T follicular helper cell (primary cell): ENCODE results near the gene ALKBH3.

Source experiments
- DNase-seq: peaks from one replicate; pipeline ENCODE4 v3.0.0-alpha.2; 2020; ENCODE audit warnings: low read depth

ALKBH3 gene

GRCh38 chr11:43922744-43923405 lies 42.2 kb downstream of the ALKBH3 start:
- DNase-seq = no peak

- DNase-seq = no peak
These were observed 42.9 kb downstream of the ALKBH3 start for GRCh38 chr11:43923406-43924111.

DNA sequence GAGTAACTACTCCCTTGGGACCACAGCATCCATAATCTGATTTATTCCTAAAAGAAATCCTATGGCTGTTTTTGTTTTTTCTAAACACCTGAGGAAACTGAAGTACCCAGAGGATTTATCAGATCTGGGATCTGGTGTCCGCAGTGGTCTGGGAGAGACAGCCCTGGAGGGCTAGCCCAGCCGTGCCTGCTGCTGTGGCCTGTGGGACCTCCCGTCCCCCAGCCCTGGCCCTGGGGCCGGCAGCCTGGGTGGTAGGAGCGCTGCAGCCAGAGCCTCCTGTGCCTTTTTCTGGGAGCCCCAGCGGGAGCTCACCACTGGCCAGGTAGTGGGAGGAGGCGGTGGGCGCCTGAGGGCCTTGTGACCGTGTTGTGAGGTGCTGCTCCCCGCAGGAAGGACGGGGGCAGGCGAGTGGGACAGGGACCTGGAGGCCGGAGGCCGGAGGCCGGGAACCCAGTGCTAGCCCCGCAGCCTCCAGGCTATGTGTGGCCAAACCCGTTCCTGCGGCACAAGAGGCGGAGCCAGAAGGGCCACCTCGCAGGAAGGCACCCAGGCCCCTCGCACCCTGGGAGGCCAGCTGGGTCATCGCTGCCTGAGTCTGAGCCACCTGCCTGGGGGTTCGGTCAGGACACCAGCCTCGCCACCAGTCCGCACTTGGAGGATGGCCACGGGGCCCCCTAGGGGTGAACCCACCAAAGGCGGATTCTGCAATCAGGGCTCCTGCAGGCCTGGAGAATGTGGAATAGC lies 43.7 kb downstream of the ALKBH3 start:
- no peak for DNase-seq

DNA sequence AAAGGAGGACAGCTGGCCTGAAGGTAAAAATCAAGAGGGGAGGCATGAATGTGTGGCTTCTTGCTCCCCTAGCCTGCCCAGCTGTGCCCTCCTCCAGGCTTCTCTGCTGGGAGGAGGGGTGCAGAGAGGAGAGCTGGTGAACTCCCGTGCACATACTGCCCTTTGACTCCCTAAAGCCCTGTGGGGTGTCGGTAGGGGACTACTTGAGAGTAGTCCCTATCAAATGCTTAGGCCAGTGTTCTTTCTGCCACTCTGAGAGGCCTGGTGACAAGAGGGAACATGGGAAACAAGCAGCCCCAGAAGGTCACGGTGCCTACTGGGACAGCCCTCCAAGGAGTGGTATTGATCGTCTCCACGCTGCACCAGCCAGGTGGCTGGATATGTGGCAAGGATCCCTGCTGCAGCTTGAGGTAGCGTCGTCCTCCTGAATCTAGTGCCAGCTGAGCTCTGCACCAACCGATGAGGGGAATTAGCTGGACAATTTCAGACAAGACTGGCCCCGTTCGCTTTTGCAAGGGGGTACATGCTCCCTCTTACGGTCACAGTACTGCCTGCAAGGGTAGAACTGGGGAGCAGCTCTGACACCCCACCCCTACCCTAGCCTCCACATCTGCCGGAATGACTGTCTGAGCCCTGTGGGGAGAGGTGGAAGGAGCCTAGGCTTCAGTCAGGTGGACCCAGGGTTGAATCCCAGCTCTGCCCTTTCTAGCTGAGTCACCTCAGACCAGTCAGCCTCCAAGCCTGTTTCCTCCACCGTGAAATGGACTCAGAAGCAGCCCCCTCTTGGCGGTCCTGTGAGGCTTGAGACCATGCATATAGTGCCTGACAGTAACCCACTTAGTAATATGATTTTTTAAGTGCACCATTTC lies 44.7 kb downstream of the ALKBH3 start:
- DNase-seq = no peak

DNA sequence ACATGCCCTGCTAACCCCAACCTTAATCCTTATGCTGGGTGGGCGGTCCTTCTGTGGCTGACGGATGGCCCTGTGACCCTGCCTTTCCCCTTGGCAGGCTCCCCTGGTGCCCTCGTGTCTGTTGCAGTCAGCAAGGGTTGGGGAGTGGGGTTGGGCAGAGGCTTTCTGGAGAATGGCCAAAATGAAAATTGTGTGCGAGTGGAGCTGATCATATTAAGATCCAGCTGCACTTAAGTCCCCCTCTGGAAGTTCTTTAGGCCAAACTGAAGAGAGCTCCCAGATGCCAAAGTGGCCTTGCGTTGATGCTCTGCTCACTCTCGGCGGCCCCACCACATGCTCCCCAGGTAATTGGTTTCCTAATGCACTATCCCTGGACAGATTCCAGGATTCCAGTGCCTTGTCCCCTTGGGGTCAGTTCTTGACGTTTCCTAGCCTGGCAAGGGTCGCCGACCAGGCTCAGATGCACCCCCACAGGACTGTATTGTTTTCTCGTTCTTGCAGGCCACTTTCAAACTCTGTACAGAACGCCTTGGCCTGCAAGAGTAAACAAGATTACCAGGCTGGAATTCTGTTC lies 45.4 kb downstream of the ALKBH3 start:
- no peak for DNase-seq

GRCh38 chr11:43927070-43927469 lies 46.4 kb downstream of the ALKBH3 start:
- no peak for DNase-seq

DNA sequence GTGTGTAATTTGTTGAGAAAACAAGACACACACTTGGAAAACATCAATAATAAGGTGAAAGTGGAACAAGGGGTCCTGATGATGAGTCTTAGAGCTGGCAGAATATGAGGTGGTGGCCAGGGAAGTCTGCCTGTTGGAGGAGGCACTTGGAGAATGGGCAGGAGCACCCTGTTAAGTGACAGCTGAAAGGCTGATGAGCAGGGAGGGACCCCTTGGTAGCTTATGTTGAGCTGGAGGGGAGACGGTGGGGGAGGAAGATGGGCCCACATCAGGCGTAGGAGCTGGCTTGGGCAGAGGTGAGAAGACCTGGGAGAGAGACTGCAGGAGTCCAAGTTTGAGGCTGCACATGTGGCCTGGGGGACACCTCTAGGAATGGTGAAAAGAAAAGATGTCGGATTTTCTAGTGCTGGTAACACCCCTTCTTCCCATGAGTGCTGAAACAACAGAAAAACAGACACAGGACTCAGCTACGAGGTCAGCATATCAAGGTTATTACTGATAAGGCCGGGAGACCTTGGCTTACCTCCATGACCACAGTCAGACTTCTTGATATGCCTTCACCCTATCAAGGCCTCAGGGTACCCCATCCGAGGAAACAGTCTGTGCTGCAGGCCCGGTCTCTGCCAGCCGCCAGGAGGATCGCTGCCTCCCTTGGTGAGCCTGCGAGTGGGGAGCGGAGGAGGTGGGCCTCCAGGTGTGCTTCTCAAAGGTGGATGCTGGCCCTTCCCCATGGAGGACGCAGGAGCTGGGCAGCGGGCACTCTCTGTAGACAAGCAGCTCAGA lies 47.5 kb downstream of the ALKBH3 start:
- DNase-seq = no peak

DNA sequence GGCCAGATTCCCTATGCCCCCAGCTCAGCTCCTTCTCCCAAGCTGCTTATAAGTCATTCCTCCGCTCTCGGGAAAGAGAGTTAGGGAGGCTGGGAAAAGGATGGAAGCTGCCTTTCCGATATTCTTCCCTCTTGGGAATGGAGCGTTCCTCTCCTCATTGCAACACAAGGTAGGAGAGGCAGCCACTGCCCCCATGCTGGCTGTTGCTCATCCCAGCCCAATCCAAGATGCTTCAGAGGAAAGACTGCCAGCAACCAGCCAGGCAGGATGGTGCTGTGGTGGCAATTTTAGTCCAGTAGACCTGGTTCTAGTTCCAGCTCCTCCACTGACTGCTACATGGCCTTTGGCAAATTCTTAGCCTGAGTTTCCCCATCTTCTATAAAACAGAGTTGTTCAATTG lies 48.1 kb downstream of the ALKBH3 start:
- DNase-seq = no peak

DNA sequence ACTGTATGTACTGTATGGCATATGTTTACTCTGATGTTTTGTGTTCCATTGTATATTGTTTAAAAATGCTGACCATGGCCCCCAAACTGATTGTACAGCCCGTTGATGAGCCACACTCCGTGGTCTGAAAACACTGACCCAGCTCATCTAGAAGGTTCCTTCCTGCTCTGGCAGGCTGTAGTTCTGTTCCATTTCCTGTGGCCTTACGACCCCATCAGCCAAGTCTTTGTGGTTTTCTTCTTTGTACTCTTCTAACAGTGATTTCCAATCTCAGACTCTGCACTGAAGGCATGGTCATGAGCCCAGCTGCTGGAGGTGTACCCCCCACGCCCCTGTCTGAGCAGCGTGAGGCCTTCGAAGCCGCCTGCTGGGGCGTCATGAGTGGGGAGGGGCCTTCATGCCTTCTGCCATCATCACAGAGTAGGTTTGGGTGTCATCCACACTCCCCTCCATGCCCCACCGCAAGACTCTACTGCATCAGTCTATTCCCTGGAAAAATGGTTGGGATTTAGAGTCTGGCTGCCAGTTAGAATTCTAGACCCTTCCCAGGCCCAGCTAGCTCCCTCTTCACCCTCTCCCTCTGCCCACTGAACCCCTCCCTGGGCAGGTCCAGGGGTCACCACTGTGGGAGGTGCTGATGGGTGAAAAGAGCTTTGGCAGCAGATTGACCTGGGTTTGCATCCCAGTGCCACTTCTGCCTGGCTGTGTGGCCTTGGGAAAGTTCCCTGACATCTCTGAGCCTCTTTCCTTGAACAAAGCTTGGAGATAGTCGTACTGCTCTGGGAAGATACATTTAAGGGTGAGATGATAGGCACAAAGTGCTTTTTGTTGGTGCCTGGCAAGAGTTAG lies 50.5 kb downstream of the ALKBH3 start:
- no peak for DNase-seq

GRCh38 chr11:43931717-43932039 lies 51.0 kb downstream of the ALKBH3 start:
- DNase-seq = no peak

GRCh38 chr11:43933226-43933607 lies 52.6 kb downstream of the ALKBH3 start:
- no peak for DNase-seq

DNA sequence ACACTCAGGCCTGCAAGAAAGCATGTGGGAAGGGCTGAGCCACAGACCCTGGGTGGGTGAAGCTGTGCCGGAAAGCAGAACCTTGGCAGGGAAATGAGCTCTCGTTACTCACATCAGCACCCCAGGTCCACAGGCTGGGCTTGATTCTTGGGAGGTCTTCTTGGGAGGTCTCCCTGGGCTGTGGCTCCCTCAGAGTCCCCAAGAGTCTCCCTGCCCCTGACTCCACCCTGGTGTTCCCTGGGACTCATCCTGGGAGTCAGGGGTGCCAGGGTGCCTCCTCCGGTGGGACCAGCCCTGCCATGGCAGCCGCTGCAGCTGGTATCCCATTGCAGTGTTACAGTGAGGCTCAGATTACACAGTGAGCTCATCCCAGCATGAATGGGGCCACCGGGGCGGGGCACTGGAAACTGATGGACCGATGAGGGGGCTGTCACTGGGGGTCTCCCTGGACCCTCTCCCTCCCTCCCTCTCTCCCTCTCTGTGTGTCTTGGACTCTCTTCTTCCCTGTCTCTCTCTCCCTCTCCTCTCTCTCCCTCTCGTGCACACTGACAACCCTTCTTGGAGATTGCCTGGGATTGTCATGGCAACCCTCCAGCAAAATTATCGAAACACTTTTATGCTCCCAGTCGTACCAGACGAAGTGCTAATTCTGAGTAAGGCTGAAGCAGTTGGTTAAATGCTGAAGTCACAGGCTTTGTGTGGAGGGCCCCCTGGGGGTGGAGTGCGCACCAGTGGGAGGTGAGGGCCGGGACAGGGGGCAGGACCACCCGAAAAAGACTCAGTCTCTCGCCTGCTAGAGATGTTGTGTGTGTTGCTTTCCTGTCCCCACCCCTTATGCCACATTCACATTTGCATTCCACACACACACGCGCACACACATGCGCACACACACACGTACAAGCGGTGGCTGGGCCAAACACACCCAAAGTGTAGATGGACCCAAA lies 53.2 kb downstream of the ALKBH3 start:
- DNase-seq = no peak

- no peak for DNase-seq
These were observed 54.2 kb downstream of the ALKBH3 start for GRCh38 chr11:43934601-43935423.

DNA sequence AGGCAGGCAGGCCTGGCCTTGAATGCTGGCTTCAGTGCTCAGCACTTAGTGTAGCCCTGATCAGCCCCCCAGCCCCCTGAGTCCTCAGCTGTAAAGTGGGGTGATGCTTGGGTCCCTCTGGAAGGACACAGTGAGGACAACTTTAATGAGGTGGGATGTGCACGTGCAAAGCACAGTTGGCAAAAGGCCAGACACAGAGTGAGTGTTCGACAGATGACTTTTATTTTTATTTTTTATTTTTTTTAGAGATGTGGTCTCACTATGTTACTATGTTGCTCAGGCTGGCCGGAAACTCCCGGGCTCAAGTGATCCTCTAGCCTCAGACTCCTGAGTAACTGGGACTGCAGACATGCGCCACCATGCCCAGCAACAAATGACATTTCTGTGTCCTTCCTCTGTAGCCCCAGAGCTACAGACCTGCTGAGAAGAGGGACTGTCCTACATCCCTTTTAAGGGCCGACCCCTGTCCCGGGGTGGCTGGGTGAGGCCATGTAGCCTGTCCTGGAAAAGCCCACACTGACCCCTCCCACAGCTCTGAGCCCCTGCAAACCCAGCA lies 54.9 kb downstream of the ALKBH3 start:
- DNase-seq = no peak

GRCh38 chr11:43936076-43936475 lies 55.4 kb downstream of the ALKBH3 start:
- DNase-seq = no peak

GRCh38 chr11:43937434-43938411 lies 57.1 kb downstream of the ALKBH3 start:
- DNase-seq = no peak
